Spleen (tissue), 11 donors: ENCODE results near the gene GGT6. TPM values are rescaled to one million over a fixed set of nuclear protein-coding genes. Genes with fewer than 3 reads are reported as not detected.
A peak's percentile ranks its signal among the peaks of the same experiment; 100 is the strongest.

Experiments
- DNase-seq: peaks from one replicate; pipeline ENCODE4 v3.0.0-alpha.2; 2020
- H3K27ac ChIP-seq, 8 donors: fragments of 200-600 bp; sonication (generic) in 7 of 8; 1 replicate in 4 of 8; 2 replicates in 4 of 8; pipeline versions ENCODE4 v1.5.0 to v1.8.0; 2016 to 2021; ENCODE audit warnings: inconsistent platforms in 4 of 8, mild to moderate bottlenecking in 4 of 8, moderate library complexity in 1 of 8
- H3K27me3 ChIP-seq, 7 donors: fragments of 200-600 bp; sonication (generic) in 6 of 7; replicated peaks in 1 of 7; 1 replicate in 4 of 7; 2 replicates in 3 of 7; pipeline versions ENCODE4 v1.5.0 to v1.8.0; 2016 to 2021; ENCODE audit warnings: inconsistent platforms in 3 of 7, mild to moderate bottlenecking in 1 of 7
- H3K36me3 ChIP-seq, 6 donors: fragments of 200-600 bp; sonication (generic) in 5 of 6; 1 replicate in 4 of 6; 2 replicates in 2 of 6; pipeline versions ENCODE4 v1.5.0 to v1.8.0; 2016 to 2021; ENCODE audit warnings: inconsistent platforms in 2 of 6
- H3K4me1 ChIP-seq, 6 donors: fragments of 200-600 bp; sonication (generic) in 5 of 6; 1 replicate in 3 of 6; 2 replicates in 3 of 6; pipeline versions ENCODE4 v1.5.0 to v1.8.0; 2016 to 2021; ENCODE audit warnings: inconsistent platforms in 3 of 6
- H3K4me3 ChIP-seq, 8 donors: fragments of 200-600 bp; sonication (generic) in 7 of 8; 1 replicate in 4 of 8; 2 replicates in 4 of 8; pipeline versions ENCODE4 v1.5.0 to v1.8.0; 2016 to 2021; ENCODE audit warnings: inconsistent platforms in 4 of 8, mild to moderate bottlenecking in 4 of 8, moderate library complexity in 2 of 8
- H3K9me3 ChIP-seq, 8 donors: fragments of 200-600 bp; sonication (generic) in 7 of 8; 1 replicate in 4 of 8; 2 replicates in 4 of 8; pipeline versions ENCODE4 v1.5.0 to v1.8.0; 2016 to 2021; ENCODE audit warnings: inconsistent platforms in 4 of 8
- CTCF ChIP-seq, 11 experiments: fragments of 200-600 bp in 7 of 11; fragments of 450-650 bp in 4 of 11; sonication (generic) in 4 of 11; IDR thresholded peaks in 8 of 11; conservative IDR thresholded peaks in 3 of 11; 1 replicate in 7 of 11; 2 replicates in 4 of 11; pipeline versions ENCODE4 v1.4.0 to v1.8.0; 2016 to 2021; ENCODE audit warnings: antibody characterized with exemption in 11 of 11, inconsistent platforms in 4 of 11, mild to moderate bottlenecking in 1 of 11
- POLR2A ChIP-seq, 3 donors: fragments of 450-650 bp; IDR thresholded peaks; one replicate each; pipeline ENCODE4 v1.5.1; 2017; ENCODE audit warnings: antibody characterized with exemption in 3 of 3, mild to moderate bottlenecking in 1 of 3
- POLR2AphosphoS5 ChIP-seq, 3 donors: sonication (generic); formaldehyde crosslinking; IDR thresholded peaks; one replicate each; pipeline ENCODE4 v1.5.1; 2017; ENCODE audit warnings: antibody characterized with exemption in 3 of 3
- WGBS, 5 donors: extraction: QIAGEN DNeasy Blood & Tissue Kit in 3 of 5; methylation state at CpG; one replicate each; pipeline versions ENCODE4 v1.1.5 to v1.1.7; 2013 to 2018; 5-methylcytosine and 5-hydroxymethylcytosine counted together
- intact Hi-C: fragments of 100-400 bp; cut with DNase I; formaldehyde crosslinking; loops from one replicate; pipeline ENCODE4 v1.15.0; 2023; ENCODE audit warnings: low total_unique reads
- polyA plus RNA-seq, 3 donors: library from polyadenylated mRNA; stranded (reverse); fragments of 200-250 nt; gene quantifications; one replicate each; pipeline ENCODE4 v1.2.1, GENCODE V29; 2013
- total RNA-seq, 7 donors: library from RNA; depleted of rRNA in 3 of 7; stranded (reverse); fragments of >200 nt in 3 of 7; fragmentation: NEBNext Ultra II Directional in 4 of 7; extraction: Animal tissue kit (Norgen Biotek cat#: 25700) in 4 of 7; gene quantifications; one replicate each; pipeline versions ENCODE4 v1.1.0 to v1.2.1, GENCODE V29; 2016 to 2021
- donor health status: healthy with polysubstance abuse.
- donor health status: DM: no; HTN: no; CAD: no; lungs with moderate emphysema.
- donor health status: DM: no; HTN: no; CAD: no.
- donor health status: Bipolar disorder and iron deficiency.
- donor health status: healthy.
- donor health status: DM: no; HTN: no; CAD: no.
- donor health status: DM: yes; HTN: yes; CAD: no.

GGT6 gene
- total and polyA plus RNA-seq, 10 donors: 0.03 to 0.42 TPM; not detected in 8

GRCh38 chr17:4548721-4549531, 11.5 kb downstream of the GGT6 start:
- Histone ChIP-seq H3K4me3 (no peak overlapping the region), H3K27ac (no peak overlapping the region), H3K4me1 (peaks cover 2 to 27% (median 15%) of the 10 kb centered on the region in 6 donors), H3K36me3 (peaks cover 3 to 100% (median 94%) of the 10 kb centered on the region in 6 donors), H3K27me3 (no peaks in the 10 kb centered on the region), H3K9me3 (no peaks in the 10 kb centered on the region)
- intact Hi-C loops: no loop called here
- TF ChIP-seq POLR2AphosphoS5 (IDR thresholded peaks at IDR 0.05) (peak in 1 of 3 donors; percentile 50), CTCF (IDR thresholded peaks at IDR 0.05 in 8 of 11, conservative IDR thresholded peaks at IDR 0.05 in 3 of 11) (no peak)
- DNase-seq: peak; percentile 58
- WGBS, 5 donors: 89 to 92% (median 91%) methylated on average over 9 to 24 of the region's 24 CpGs

GRCh38 chr17:4548061-4548461, 12.3 kb downstream of the GGT6 start:
- peaks cover 0 to 27% (median 15%) of the 10 kb centered on the region in 6 donors for H3K4me1 ChIP-seq
- H3K36me3 ChIP-seq: peaks cover 3 to 100% (median 94%) of the 10 kb centered on the region in 6 donors
- intact Hi-C loops: no loop called here
- TF ChIP-seq POLR2AphosphoS5 (IDR thresholded peaks at IDR 0.05) (peak in 1 of 3 donors; percentile 64), POLR2A (IDR thresholded peaks at IDR 0.05) (no peak)
- 93 to 100% (median 95%) methylated on average over 2 to 18 of the region's 18 CpGs for WGBS, 5 donors
- no peaks in the 10 kb centered on the region for H3K27me3 ChIP-seq
- no peak overlapping the region for H3K27ac ChIP-seq
- no peaks in the 10 kb centered on the region for H3K9me3 ChIP-seq
- DNase-seq: peak; percentile 60
- no peak overlapping the region for H3K4me3 ChIP-seq

- DNase-seq: peak; percentile 49
- H3K36me3 ChIP-seq: peaks cover 3 to 100% (median 95%) of the 10 kb centered on the region in 6 donors
- H3K27me3 ChIP-seq: no peaks in the 10 kb centered on the region
- no peaks in the 10 kb centered on the region for H3K9me3 ChIP-seq
- TF ChIP-seq POLR2A (IDR thresholded peaks at IDR 0.05) (no peak), POLR2AphosphoS5 (IDR thresholded peaks at IDR 0.05) (no peak), CTCF (IDR thresholded peaks at IDR 0.05 in 8 of 11, conservative IDR thresholded peaks at IDR 0.05 in 3 of 11) (no peak)
- H3K4me3 ChIP-seq: no peak overlapping the region
- peaks cover 0 to 33% (median 19%) of the 10 kb centered on the region in 6 donors for H3K4me1 ChIP-seq
- WGBS, 5 donors: 90 to 94% (median 93%) methylated on average over 14 to 17 of the region's 17 CpGs
- intact Hi-C loops: no loop called here
- H3K27ac ChIP-seq: no peak overlapping the region
Observed at GRCh38 chr17:4547118-4547906, 13.1 kb downstream of the GGT6 start.

- peak; percentile 58 for DNase-seq
Observed at GRCh38 chr17:4545217-4545951, 15.0 kb downstream of the GGT6 start.

More at GRCh38 chr17:4545217-4545951, 15.0 kb downstream of the GGT6 start:
- intact Hi-C loops: no loop called here
- Histone ChIP-seq H3K9me3 (no peaks in the 10 kb centered on the region), H3K4me1 (peaks cover 4 to 52% (median 36%) of the 10 kb centered on the region in 6 donors), H3K27me3 (no peaks in the 10 kb centered on the region), H3K27ac (peak overlapping the region in 6 of 8 donors; percentile 15 to 65 (median 57)), H3K4me3 (no peak overlapping the region), H3K36me3 (peaks cover 0 to 100% (median 92%) of the 10 kb centered on the region in 6 donors)
- 86 to 95% (median 88%) methylated on average over 24 to 32 of the region's 32 CpGs for WGBS, 5 donors
- TF ChIP-seq CTCF (IDR thresholded peaks at IDR 0.05 in 8 of 11, conservative IDR thresholded peaks at IDR 0.05 in 3 of 11): no peak
- peak in 1 of 3 donors; percentile 54 for TF ChIP-seq POLR2AphosphoS5 (IDR thresholded peaks at IDR 0.05)
- no peak for TF ChIP-seq POLR2A (IDR thresholded peaks at IDR 0.05)
